ENCODE results near the gene POLR2M. TPM values are rescaled to one million over a fixed set of nuclear protein-coding genes. Genes with fewer than 3 reads are reported as not detected.

POLR2M gene
- total RNA-seq = 95.9 TPM

GRCh38 chr15:57706405-57707209 is at the start of gene POLR2M:
POLR2M (plus strand) TSS chr15:57706714; CDS start chr15:57706843, 129 bp downstream.
- DNase-seq (ENCODE audit: low spot score) = peak; percentile 97

- no peak for DNase-seq (ENCODE audit: low spot score)
These were observed 48.9 kb upstream of the POLR2M start for GRCh38 chr15:57657619-57658018.

- peak; percentile 42 for DNase-seq (ENCODE audit: low spot score)
These were observed 44.3 kb upstream of the POLR2M start for GRCh38 chr15:57662091-57662744.

- no peak for DNase-seq (ENCODE audit: low spot score)
These were observed 43.7 kb upstream of the POLR2M start for GRCh38 chr15:57662802-57663201.

- no peak for DNase-seq (ENCODE audit: low spot score)
These were observed 43.3 kb upstream of the POLR2M start for GRCh38 chr15:57663262-57663661.

GRCh38 chr15:57665194-57665593 is 41.3 kb upstream of the POLR2M start:
- DNase-seq (ENCODE audit: low spot score) = no peak

DNA sequence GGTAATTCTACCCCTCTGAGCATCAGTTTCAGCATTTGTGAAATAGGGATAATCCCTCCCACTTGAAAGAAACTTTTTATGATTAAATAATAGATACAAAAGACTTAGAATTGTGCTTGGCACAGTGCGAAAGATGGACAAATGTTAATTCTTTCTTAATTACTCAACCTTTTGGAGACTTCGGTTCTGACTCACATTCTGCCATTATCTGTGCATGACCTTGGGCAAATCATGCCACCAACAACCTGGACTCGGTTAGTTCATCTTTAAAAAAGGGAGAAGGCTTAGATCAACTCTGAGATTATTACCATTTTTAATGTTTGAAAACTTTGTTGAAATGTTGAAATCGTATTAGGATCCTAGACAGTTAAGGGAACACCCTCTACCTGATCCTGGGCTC is 40.6 kb upstream of the POLR2M start:
- DNase-seq (ENCODE audit: low spot score) = no peak

- DNase-seq (ENCODE audit: low spot score) = peak; percentile 32
These were observed 39.2 kb upstream of the POLR2M start for GRCh38 chr15:57667171-57667849.

DNA sequence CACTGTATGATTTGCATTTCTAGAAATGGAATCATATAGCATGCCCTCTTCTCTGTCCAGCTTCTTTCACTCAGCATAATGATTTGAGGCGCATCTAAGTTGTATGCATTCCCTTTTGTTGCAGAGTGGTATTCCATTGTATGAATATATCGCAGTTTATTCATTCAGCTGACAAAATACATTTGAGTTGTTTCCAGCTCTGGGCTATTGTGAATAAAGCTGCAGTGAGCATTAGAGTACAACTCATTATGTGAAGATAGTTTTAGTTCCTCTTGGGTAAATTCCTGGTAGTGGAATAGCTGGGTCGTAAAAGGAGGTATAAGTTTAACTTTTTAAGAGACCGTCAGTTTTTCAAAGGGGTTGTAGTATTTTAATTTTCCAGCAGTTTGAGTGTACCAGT is 38.5 kb upstream of the POLR2M start:
- no peak for DNase-seq (ENCODE audit: low spot score)

DNA sequence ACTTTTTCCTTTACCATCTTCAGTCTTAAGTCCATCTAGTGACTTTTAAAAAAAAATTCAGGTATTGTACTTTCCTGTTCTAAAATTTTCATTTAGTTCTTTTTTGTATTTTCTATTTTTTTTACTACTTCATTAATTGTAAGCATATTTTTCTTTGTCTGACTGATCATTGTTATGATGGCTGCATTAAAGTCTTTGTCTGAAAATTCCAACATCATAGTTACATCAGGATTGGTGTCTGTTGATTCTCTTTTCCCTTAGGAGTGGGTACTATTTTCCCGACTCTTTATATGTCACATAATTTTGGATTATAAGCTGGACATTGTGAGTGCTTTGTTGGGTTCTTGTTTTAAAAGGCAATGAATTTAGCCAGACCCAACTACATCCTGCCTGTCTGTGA is 34.9 kb upstream of the POLR2M start:
- no peak for DNase-seq (ENCODE audit: low spot score)

DNA sequence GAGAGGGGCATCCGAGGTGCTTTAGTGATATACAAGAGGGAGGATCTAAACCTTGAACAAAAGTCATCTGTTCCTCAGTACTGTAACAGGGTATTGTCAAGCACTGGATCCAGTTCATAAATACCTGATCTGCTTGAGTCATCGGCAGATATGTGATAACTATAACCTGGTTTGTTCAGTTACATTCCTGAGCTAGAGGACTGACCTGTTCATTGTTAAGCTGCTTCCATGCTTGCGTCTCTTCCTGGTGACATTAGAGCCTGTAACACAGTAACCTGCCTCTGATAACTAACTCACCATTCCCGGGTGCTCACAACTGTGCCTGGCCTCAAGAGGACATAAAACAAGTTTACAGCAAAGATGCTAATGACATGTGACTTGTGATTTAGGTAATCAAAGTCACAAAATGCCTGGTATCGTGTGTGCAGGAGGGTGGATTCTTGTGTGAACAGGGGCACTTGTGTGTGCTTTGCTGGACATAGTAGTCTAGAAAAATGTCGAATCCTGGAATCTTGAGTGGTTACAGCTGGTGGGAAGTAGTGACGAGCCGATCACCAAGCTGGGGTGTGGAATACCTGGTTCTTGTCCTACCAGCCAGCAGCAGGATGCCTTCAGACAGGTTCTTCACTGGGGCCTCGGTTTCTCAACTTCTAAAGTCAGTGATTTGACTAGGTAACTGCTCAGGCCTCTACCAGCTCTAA is 30.9 kb upstream of the POLR2M start:
- peak; percentile 32 for DNase-seq (ENCODE audit: low spot score)

- no peak for DNase-seq (ENCODE audit: low spot score)
These were observed 29.9 kb upstream of the POLR2M start for GRCh38 chr15:57676585-57676984.

DNA sequence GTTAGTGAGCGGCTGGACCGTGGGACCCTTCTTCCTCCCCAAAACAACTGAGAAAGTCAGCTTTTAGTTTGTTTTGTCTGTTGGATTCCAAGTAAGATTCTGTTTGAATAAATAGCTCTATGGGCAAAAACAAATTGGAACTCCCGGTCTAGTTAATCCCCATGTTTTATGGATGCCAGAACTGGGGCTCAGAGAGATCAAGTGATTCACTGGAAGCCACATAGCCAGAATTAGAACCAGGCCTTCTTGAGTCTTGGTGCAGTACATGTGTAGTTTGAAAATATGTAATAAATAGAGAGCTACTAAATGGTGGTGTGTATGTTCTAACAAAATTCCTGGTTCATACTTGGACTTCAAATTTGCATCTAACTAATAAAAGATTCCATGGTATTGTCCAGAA is 29.3 kb upstream of the POLR2M start:
- DNase-seq (ENCODE audit: low spot score) = no peak

- DNase-seq (ENCODE audit: low spot score) = no peak
These were observed 26.5 kb upstream of the POLR2M start for GRCh38 chr15:57680021-57680420.

- no peak for DNase-seq (ENCODE audit: low spot score)
These were observed 25.5 kb upstream of the POLR2M start for GRCh38 chr15:57681011-57681410.

GRCh38 chr15:57683481-57683880 is 23.0 kb upstream of the POLR2M start:
- DNase-seq (ENCODE audit: low spot score) = no peak

GRCh38 chr15:57684491-57685151 is 21.9 kb upstream of the POLR2M start:
- no peak for DNase-seq (ENCODE audit: low spot score)

GRCh38 chr15:57685306-57686095 is 21.0 kb upstream of the POLR2M start:
- DNase-seq (ENCODE audit: low spot score) = no peak

DNA sequence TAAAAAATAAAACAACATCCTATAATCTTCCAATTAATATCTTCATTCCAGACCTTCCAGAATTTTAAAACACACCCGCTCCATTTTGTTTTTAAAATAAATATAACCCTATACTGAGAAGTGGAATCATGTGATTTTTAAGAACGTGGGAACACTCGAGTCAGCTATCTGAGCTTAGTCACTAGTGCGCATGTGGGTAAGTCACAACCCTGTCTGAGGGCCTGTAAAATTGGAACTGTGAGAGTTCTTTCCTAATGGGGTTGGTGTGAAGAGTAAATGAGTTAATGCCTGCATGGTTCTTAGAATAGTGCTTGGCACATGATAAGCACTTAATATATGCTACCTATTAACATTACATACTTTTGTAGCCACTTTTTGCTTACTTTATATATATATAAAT is 19.9 kb upstream of the POLR2M start:
- no peak for DNase-seq (ENCODE audit: low spot score)

GRCh38 chr15:57690341-57690966 is 16.1 kb upstream of the POLR2M start:
- no peak for DNase-seq (ENCODE audit: low spot score)
